G401 (cell line): ENCODE measurements around the gene PTPRT. TPM values are rescaled to one million over a fixed set of nuclear protein-coding genes. Genes with fewer than 3 reads are reported as not detected.

Experiments
- DNase-seq: peaks from one replicate; pipeline ENCODE4 v3.0.0-alpha.2; 2015; ENCODE audit warnings: low spot score
- in situ Hi-C: cut with HindIII; loops from 2 replicates; pipeline ENCODE4 v1.10.0; 2016; ENCODE audit warnings: low sequenced_read_pairs, mixed read lengths
- total RNA-seq: library from RNA; depleted of rRNA; stranded (reverse); fragments of >200 nt; shearing (Covaris generic); gene quantifications from 2 replicates; pipeline ENCODE4 v1.2.3, GENCODE V29; 2014

Gene PTPRT
- total RNA-seq, 1 experiment from 2014 or later: under 0.01 TPM

- DNase-seq: no peak
- in situ Hi-C loops: no loop called here
These were observed 300.2 kb downstream of the PTPRT start for GRCh38 chr20:42889517-42889916.

- in situ Hi-C loops: no loop called here
- DNase-seq: no peak
These were observed 302.4 kb downstream of the PTPRT start for GRCh38 chr20:42887281-42887680.

GRCh38 chr20:42886801-42887200 lies 302.9 kb downstream of the PTPRT start:
- DNase-seq: no peak
- in situ Hi-C loops: no loop called here

- no peak for DNase-seq
- in situ Hi-C loops: no loop called here
These were observed 303.7 kb downstream of the PTPRT start for GRCh38 chr20:42886046-42886445.

GRCh38 chr20:42875581-42875980 lies 314.1 kb downstream of the PTPRT start:
- no peak for DNase-seq
- in situ Hi-C loops: no loop called here

- in situ Hi-C loops: no loop called here
- no peak for DNase-seq
These were observed 316.4 kb downstream of the PTPRT start for GRCh38 chr20:42873259-42873658.

- DNase-seq: no peak
- in situ Hi-C loops: no loop called here
These were observed 325.6 kb downstream of the PTPRT start for GRCh38 chr20:42864116-42864515.

- in situ Hi-C loops: no loop called here
- no peak for DNase-seq
These were observed 327.3 kb downstream of the PTPRT start for GRCh38 chr20:42862446-42862845.

GRCh38 chr20:42857446-42857845 lies 332.3 kb downstream of the PTPRT start:
- no peak for DNase-seq
- in situ Hi-C loops: no loop called here

GRCh38 chr20:42855896-42856295 lies 333.8 kb downstream of the PTPRT start:
- in situ Hi-C loops: no loop called here
- no peak for DNase-seq

- no peak for DNase-seq
- in situ Hi-C loops: no loop called here
These were observed 337.0 kb downstream of the PTPRT start for GRCh38 chr20:42852691-42853090.

GRCh38 chr20:42846784-42847490 lies 342.8 kb downstream of the PTPRT start:
- in situ Hi-C loops: no loop called here
- DNase-seq: no peak

GRCh38 chr20:42844751-42845150 lies 345.0 kb downstream of the PTPRT start:
- in situ Hi-C loops: no loop called here
- DNase-seq: no peak

GRCh38 chr20:42837456-42837855 lies 352.2 kb downstream of the PTPRT start:
- in situ Hi-C loops: no loop called here
- DNase-seq: no peak

- peak; percentile 5 for DNase-seq
- in situ Hi-C loops: no loop called here
These were observed 353.4 kb downstream of the PTPRT start for GRCh38 chr20:42836339-42836738.

- no peak for DNase-seq
- in situ Hi-C loops: no loop called here
These were observed 381.8 kb downstream of the PTPRT start for GRCh38 chr20:42807876-42808275.

- in situ Hi-C loops: no loop called here
- no peak for DNase-seq
These were observed 394.5 kb downstream of the PTPRT start for GRCh38 chr20:42795111-42795695.

GRCh38 chr20:42792052-42792451 lies 397.7 kb downstream of the PTPRT start:
- no peak for DNase-seq
- in situ Hi-C loops: no loop called here

- no peak for DNase-seq
- in situ Hi-C loops: no loop called here
These were observed 399.6 kb downstream of the PTPRT start for GRCh38 chr20:42790111-42790510.

- no peak for DNase-seq
- in situ Hi-C loops: no loop called here
These were observed 401.0 kb downstream of the PTPRT start for GRCh38 chr20:42788707-42789106.

- in situ Hi-C loops: no loop called here
- no peak for DNase-seq
These were observed 404.7 kb downstream of the PTPRT start for GRCh38 chr20:42785041-42785440.
